ENCODE results near the gene PCBP1. TPM values are rescaled to one million over a fixed set of nuclear protein-coding genes. Genes with fewer than 3 reads are reported as not detected.

The PCBP1 gene
- total RNA-seq, 1 donor from 2014 or later, result 308 TPM

- no peaks in the 10 kb centered on the region for H3K9me3 ChIP-seq
- H3K4me3 ChIP-seq, result peak overlapping the region; percentile 99
- DNase-seq (peak; percentile 77), ATAC-seq (peak; percentile 25 to 36)
- intact Hi-C loops (cut with DNase I), result loop anchor here (5.0 kb wide), 1 partner anchor 54 kb away; no protein-coding TSS in a partner anchor
- no peak for TF ChIP-seq CTCF (IDR thresholded peaks at IDR 0.05)
- H3K27ac ChIP-seq, result peak overlapping the region; percentile 100
- H3K4me1 ChIP-seq, result peaks cover 50% of the 10 kb centered on the region
- peaks cover 16% of the 10 kb centered on the region for H3K36me3 ChIP-seq
- no peaks in the 10 kb centered on the region for H3K27me3 ChIP-seq (ENCODE audit: low read depth)
Observed at GRCh38 chr2:70087702-70088597, 673 bp downstream of the PCBP1 start.

GRCh38 chr2:70088598-70089219 lies 1.4 kb downstream of the PCBP1 start:
- peaks cover 42% of the 10 kb centered on the region for H3K4me1 ChIP-seq
- intact Hi-C loops (cut with DNase I), result loop anchor here (5.0 kb wide), 1 partner anchor 54 kb away; no protein-coding TSS in a partner anchor
- no peaks in the 10 kb centered on the region for H3K9me3 ChIP-seq
- H3K36me3 ChIP-seq, result peaks cover 9% of the 10 kb centered on the region
- TF ChIP-seq CTCF (IDR thresholded peaks at IDR 0.05), result no peak
- peak overlapping the region; percentile 99 for H3K4me3 ChIP-seq
- DNase-seq (no peak), ATAC-seq (no peak)
- H3K27ac ChIP-seq, result peak overlapping the region; percentile 100
- H3K27me3 ChIP-seq (ENCODE audit: low read depth), result no peaks in the 10 kb centered on the region

- no peak for DNase-seq
- Histone ChIP-seq H3K27me3 (ENCODE audit: low read depth) (no peaks in the 10 kb centered on the region), H3K9me3 (no peaks in the 10 kb centered on the region), H3K4me3 (peak overlapping the region; percentile 99), H3K36me3 (peaks cover 6% of the 10 kb centered on the region), H3K27ac (peak overlapping the region; percentile 100), H3K4me1 (peaks cover 42% of the 10 kb centered on the region)
- ATAC-seq, result no peak
- intact Hi-C loops (cut with DNase I), result loop anchor here (5.0 kb wide), 1 partner anchor 53 kb away; no protein-coding TSS in a partner anchor
- no peak for TF ChIP-seq CTCF (IDR thresholded peaks at IDR 0.05)
Observed at GRCh38 chr2:70089220-70089982, 2.1 kb downstream of the PCBP1 start.

- Histone ChIP-seq H3K9me3 (no peaks in the 10 kb centered on the region), H3K36me3 (peaks cover 6% of the 10 kb centered on the region), H3K27me3 (ENCODE audit: low read depth) (no peaks in the 10 kb centered on the region), H3K4me3 (peak overlapping the region; percentile 99), H3K4me1 (peaks cover 42% of the 10 kb centered on the region), H3K27ac (peak overlapping the region; percentile 100)
- no peak for TF ChIP-seq CTCF (IDR thresholded peaks at IDR 0.05)
- no peak for DNase-seq
- ATAC-seq, result no peak
- intact Hi-C loops (cut with DNase I), result loop anchor here (5.0 kb wide), 1 partner anchor 52 kb away; no protein-coding TSS in a partner anchor
Observed at GRCh38 chr2:70089983-70090525, 2.8 kb downstream of the PCBP1 start.
